ENCODE measurements around the gene TNRC6B.
A peak's percentile ranks its signal among the peaks of the same experiment; 100 is the strongest.

Gene TNRC6B

DNA sequence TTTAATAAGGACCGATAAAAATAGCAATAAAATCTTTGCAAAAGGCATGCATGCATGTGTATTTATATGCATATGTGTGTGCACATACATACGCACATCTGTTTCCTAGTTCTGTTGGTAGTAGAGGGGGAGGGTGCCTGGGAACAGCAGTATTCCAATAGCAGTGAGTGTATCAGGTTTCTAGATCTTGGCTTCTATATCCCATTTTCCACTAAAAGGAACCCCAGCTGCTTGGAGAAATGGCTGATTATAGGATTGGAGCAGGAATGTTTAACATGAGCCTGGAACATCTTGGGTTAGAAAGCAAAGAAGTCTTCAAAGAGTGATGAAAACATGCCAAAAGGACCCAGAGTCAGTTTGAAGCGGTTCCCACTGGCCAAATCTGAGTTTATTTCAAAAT, 21.0 kb downstream of the TNRC6B start:
- TF ChIP-seq CTCF (conservative IDR thresholded peaks at IDR 0.05; ENCODE audit: low read length): no peak
- H3K4me3 ChIP-seq (ENCODE audit: low read length): no peak overlapping the region
- DNase-seq (ENCODE audit: low read depth): no peak

- TF ChIP-seq CTCF (conservative IDR thresholded peaks at IDR 0.05; ENCODE audit: low read length): no peak
- no peak overlapping the region for H3K4me3 ChIP-seq (ENCODE audit: low read length)
- DNase-seq (ENCODE audit: low read depth): no peak
Observed at GRCh38 chr22:40199223-40199622, 21.5 kb downstream of the TNRC6B start.

GRCh38 chr22:40199852-40200251, 22.1 kb downstream of the TNRC6B start:
- H3K4me3 ChIP-seq (ENCODE audit: low read length): no peak overlapping the region
- no peak for DNase-seq (ENCODE audit: low read depth)
- no peak for TF ChIP-seq CTCF (conservative IDR thresholded peaks at IDR 0.05; ENCODE audit: low read length)

- H3K4me3 ChIP-seq (ENCODE audit: low read length): no peak overlapping the region
- no peak for TF ChIP-seq CTCF (conservative IDR thresholded peaks at IDR 0.05; ENCODE audit: low read length)
- no peak for DNase-seq (ENCODE audit: low read depth)
Observed at GRCh38 chr22:40200795-40201530, 23.2 kb downstream of the TNRC6B start.

- DNase-seq (ENCODE audit: low read depth): no peak
- no peak overlapping the region for H3K4me3 ChIP-seq (ENCODE audit: low read length)
- no peak for TF ChIP-seq CTCF (conservative IDR thresholded peaks at IDR 0.05; ENCODE audit: low read length)
Observed at GRCh38 chr22:40202225-40202944, 24.7 kb downstream of the TNRC6B start.

- DNase-seq (ENCODE audit: low read depth): peak; percentile 39
- H3K4me3 ChIP-seq (ENCODE audit: low read length): no peak overlapping the region
- TF ChIP-seq CTCF (conservative IDR thresholded peaks at IDR 0.05; ENCODE audit: low read length): no peak
Observed at GRCh38 chr22:40203572-40203971, 25.8 kb downstream of the TNRC6B start.
